Psoas muscle (tissue), 8 donors: ENCODE measurements around the gene EXOC3L2. TPM values are rescaled to one million over a fixed set of nuclear protein-coding genes. Genes with fewer than 3 reads are reported as not detected.

ENCODE experiments used
- ATAC-seq, 4 donors: fragments of 200-7000 bp; cut with Tn5 transposase; one replicate each; pipeline ENCODE4 v1.9.1; 2020; ENCODE audit warnings: moderate library complexity in 3 of 4, mild to moderate bottlenecking in 2 of 4
- DNase-seq, 2 donors: peaks; one replicate each; pipeline ENCODE4 v3.0.0-alpha.2; 2020
- H3K27ac ChIP-seq: fragments of 200-600 bp; one replicate; pipeline ENCODE4 v1.8.0; 2022
- H3K27me3 ChIP-seq, 3 donors: fragments of 200-600 bp in 1 of 3; one replicate each; pipeline versions ENCODE4 v1.6.1 to v1.8.0; 2013 to 2022; ENCODE audit warnings: low read length in 2 of 3, mild to moderate bottlenecking in 2 of 3, moderate library complexity in 1 of 3; ENCODE audit not compliant: insufficient read depth in 3 of 3
- H3K36me3 ChIP-seq, 2 donors: fragments of 200-600 bp in 1 of 2; one replicate each; pipeline versions ENCODE4 v1.6.1 to v1.8.0; 2013 to 2022; ENCODE audit warnings: low read depth in 1 of 2, mild to moderate bottlenecking in 1 of 2, moderate library complexity in 1 of 2; ENCODE audit not compliant: insufficient read depth in 1 of 2
- H3K4me1 ChIP-seq: fragments of 200-600 bp; one replicate; pipeline ENCODE4 v1.8.0; 2022
- H3K4me3 ChIP-seq: fragments of 200-600 bp; one replicate; pipeline ENCODE4 v1.8.0; 2022; ENCODE audit warnings: mild to moderate bottlenecking
- H3K9me3 ChIP-seq: fragments of 200-600 bp; one replicate; pipeline ENCODE4 v1.8.0; 2022
- CTCF ChIP-seq: fragments of 200-600 bp; IDR thresholded peaks from one replicate; pipeline ENCODE4 v1.8.0; 2022; ENCODE audit warnings: antibody characterized with exemption
- WGBS, 3 donors: extraction: QIAGEN DNeasy Blood & Tissue Kit; methylation state at CpG; one replicate each; pipeline versions ENCODE4 v1.1.6 to v1.1.7; 2013; 5-methylcytosine and 5-hydroxymethylcytosine counted together
- intact Hi-C, 2 donors: fragments of 100-400 bp; cut with DNase I; formaldehyde crosslinking; loops; one replicate each; pipeline versions ENCODE4 v1.11.0 to v1.14.2; 2022
- polyA plus RNA-seq, 3 donors: library from polyadenylated mRNA; stranded (reverse); fragments of 200-250 nt; gene quantifications; one replicate each; pipeline ENCODE4 v1.2.3, GENCODE V29; 2013
- total RNA-seq, 4 donors: library from RNA; stranded (reverse); fragmentation: NEBNext Ultra II Directional in 2 of 4; extraction: Animal tissue kit (Norgen Biotek cat#: 25700) in 2 of 4; gene quantifications; one replicate each; pipeline versions ENCODE4 v1.2.1 to v1.2.4, GENCODE V29; 2021 to 2023
- donor health status: healthy with polysubstance abuse.
- donor health status: DM: no; HTN: no; CAD: no; lungs with moderate emphysema.
- donor health status: Bipolar disorder and iron deficiency.
- donor health status: healthy.
- donor health status: DM: yes; HTN: yes; CAD: no.
- donor health status: DM: no; HTN: no; CAD: no.
- donor health status: DM: no; HTN: no; CAD: no.
- donor health status: DM: yes; HTN: yes; CAD: no.

EXOC3L2 gene
- total and polyA plus RNA-seq, 7 donors: 0.17 to 1.3 (median 0.62) TPM

- no peak for TF ChIP-seq CTCF
- intact Hi-C loops: no loop called here
- ATAC-seq: peak in 3 of 4 donors; percentile 20 to 32 (median 22)
- peaks cover 4% of the 10 kb centered on the region for H3K9me3 ChIP-seq
- H3K36me3 ChIP-seq: peaks cover 3 to 29% of the 10 kb centered on the region in 2 donors
- DNase-seq: no peak
- no peak overlapping the region for H3K27ac ChIP-seq
- H3K4me1 ChIP-seq: peaks cover 5% of the 10 kb centered on the region
- no peaks in the 10 kb centered on the region for H3K27me3 ChIP-seq
- 52 to 65% (median 53%) methylated on average over 6 of the region's 6 CpGs for WGBS, 3 donors
- H3K4me3 ChIP-seq: no peak overlapping the region
These were observed 45.2 kb upstream of the EXOC3L2 start for GRCh38 chr19:45290381-45290931.

- no peaks in the 10 kb centered on the region for H3K9me3 ChIP-seq
- intact Hi-C loops: no loop called here
These were observed 38.3 kb upstream of the EXOC3L2 start for GRCh38 chr19:45283443-45284033.

GRCh38 chr19:45280471-45280961 lies 35.3 kb upstream of the EXOC3L2 start:
- H3K4me1 ChIP-seq: no peaks in the 10 kb centered on the region
- H3K27me3 ChIP-seq: no peaks in the 10 kb centered on the region
- intact Hi-C loops: no loop called here
- TF ChIP-seq CTCF: no peak
- WGBS, 3 donors: 91 to 92% (median 92%) methylated on average over 18 to 19 of the region's 19 CpGs
- H3K36me3 ChIP-seq: peaks cover 9 to 59% of the 10 kb centered on the region in 2 donors
- DNase-seq (no peak), ATAC-seq (no peak)
- no peaks in the 10 kb centered on the region for H3K9me3 ChIP-seq
- no peak overlapping the region for H3K27ac ChIP-seq
- no peak overlapping the region for H3K4me3 ChIP-seq

More at GRCh38 chr19:45283443-45284033, 38.3 kb upstream of the EXOC3L2 start:
- H3K36me3 ChIP-seq: peaks cover 9 to 60% of the 10 kb centered on the region in 2 donors
- ATAC-seq (no peak), DNase-seq (no peak)
- H3K27me3 ChIP-seq: no peaks in the 10 kb centered on the region
- no peak for TF ChIP-seq CTCF
- H3K27ac ChIP-seq: no peak overlapping the region
- no peaks in the 10 kb centered on the region for H3K4me1 ChIP-seq
- H3K4me3 ChIP-seq: no peak overlapping the region
- WGBS, 3 donors: 74 to 89% (median 88%) methylated on average over 7 of the region's 7 CpGs

- DNase-seq (no peak), ATAC-seq (no peak)
- no peak for TF ChIP-seq CTCF
- intact Hi-C loops: no loop called here
- H3K9me3 ChIP-seq: no peaks in the 10 kb centered on the region
- peaks cover 5 to 66% of the 10 kb centered on the region in 2 donors for H3K36me3 ChIP-seq
- no peak overlapping the region for H3K4me3 ChIP-seq
- H3K27me3 ChIP-seq: no peaks in the 10 kb centered on the region
- WGBS, 3 donors: 88 to 90% (median 89%) methylated on average over 3 of the region's 3 CpGs
- no peak overlapping the region for H3K27ac ChIP-seq
- no peaks in the 10 kb centered on the region for H3K4me1 ChIP-seq
These were observed 34.5 kb upstream of the EXOC3L2 start for GRCh38 chr19:45279587-45280192.
